Globus pallidus (tissue), 1 donor: ENCODE results near the gene PIK3C2A.

Experiments used
- DNase-seq: peaks from one replicate; pipeline ENCODE4 v3.0.0-alpha.2; 2015; ENCODE audit warnings: low spot score

PIK3C2A gene

DNA sequence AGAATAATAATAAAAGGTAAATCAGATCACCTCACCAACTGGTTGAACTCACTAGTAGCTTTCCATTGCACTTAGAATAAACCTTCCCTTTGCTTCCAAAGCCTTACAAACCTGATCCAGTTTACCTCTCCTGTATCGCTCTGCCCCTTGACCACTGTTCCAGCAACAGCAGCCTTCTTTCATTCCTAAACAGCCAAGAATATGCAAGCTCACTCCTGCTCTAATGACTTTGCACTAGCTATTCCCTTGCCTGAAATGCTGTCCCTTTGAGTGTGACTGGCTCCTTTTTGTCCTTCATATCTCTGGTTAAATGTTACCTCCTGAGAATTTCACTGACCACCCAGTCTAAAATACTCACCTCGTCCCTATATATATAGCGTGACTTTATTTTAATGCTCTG is 9.6 kb upstream of the PIK3C2A start:
- DNase-seq: no peak

- DNase-seq: no peak
Observed at GRCh38 chr11:17214338-17214737, 6.6 kb upstream of the PIK3C2A start.

GRCh38 chr11:17211286-17211685 is 3.5 kb upstream of the PIK3C2A start:
- no peak for DNase-seq

DNA sequence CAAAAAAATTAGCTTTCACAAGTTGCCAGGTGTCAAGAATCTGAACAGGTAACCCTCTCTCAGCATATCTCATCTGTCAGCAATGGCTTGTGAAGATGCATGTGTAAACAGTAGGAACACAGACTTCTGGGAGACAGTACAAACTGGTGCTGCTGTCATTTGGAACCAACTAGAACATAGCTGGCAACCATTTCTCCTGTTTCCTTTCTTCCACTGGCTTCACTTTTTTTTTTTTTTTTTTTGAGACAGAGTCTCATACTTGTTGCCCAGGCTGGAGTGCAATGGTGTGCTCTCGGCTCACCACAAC is 2.1 kb upstream of the PIK3C2A start:
- no peak for DNase-seq

DNA sequence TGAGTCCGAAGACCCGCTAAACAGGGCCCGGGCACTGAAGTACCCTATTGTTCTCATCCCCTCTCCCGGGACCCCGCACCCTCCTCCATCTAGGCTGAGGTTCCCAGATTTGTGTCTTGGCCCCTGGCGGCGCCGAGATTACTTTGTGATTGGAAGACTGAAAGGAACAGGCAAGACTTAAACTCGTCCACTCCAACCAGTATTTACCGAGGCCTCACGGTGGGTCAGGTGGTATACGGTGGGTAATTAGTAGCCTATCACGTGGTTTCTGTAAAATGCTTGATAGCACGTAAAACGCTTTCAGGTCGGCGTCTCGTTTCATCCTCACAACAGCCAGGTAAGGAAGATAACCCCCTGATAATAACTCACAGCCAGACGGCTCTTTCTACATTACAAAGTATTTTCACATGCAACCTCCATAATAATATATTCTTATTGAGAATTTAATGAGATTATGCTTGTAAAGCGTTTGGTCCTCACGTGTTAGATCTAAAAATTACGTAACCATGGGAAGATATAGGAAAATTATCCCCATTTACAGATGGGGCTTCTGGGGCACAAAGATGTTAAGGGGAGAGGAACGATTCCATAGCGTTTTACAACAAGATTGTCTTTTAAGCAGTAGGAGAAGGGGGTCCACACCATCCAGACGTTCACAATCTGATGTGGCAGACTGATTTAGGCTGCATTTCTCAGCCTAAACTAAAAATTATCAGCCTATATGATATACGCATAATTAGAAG is 642 bp upstream of the PIK3C2A start:
- no peak for DNase-seq

- no peak for DNase-seq
Observed at GRCh38 chr11:17206463-17206862, 1.3 kb downstream of the PIK3C2A start.

DNA sequence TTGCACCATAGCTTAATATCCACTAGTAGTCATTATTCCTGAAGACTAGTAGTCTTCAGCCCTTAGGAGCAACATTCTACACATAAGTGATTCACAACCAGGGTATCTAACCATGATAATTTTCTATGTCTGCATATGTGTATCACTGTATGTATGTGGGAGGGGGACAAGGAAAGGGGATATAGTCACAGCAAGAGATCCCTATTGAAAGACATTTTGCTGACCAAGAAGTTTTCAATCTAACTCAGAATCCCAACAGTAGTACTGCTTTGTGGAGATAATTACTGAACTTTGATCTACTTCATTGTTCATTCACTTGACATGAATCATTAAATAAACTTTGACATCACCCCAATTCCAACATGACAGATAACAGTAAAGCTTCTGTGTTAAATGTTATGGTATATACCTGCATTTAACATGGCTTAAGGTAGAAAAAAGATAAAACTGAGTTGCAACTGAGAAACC is 10.3 kb downstream of the PIK3C2A start:
- no peak for DNase-seq

- DNase-seq: no peak
Observed at GRCh38 chr11:17188675-17189074, 19.1 kb downstream of the PIK3C2A start.

DNA sequence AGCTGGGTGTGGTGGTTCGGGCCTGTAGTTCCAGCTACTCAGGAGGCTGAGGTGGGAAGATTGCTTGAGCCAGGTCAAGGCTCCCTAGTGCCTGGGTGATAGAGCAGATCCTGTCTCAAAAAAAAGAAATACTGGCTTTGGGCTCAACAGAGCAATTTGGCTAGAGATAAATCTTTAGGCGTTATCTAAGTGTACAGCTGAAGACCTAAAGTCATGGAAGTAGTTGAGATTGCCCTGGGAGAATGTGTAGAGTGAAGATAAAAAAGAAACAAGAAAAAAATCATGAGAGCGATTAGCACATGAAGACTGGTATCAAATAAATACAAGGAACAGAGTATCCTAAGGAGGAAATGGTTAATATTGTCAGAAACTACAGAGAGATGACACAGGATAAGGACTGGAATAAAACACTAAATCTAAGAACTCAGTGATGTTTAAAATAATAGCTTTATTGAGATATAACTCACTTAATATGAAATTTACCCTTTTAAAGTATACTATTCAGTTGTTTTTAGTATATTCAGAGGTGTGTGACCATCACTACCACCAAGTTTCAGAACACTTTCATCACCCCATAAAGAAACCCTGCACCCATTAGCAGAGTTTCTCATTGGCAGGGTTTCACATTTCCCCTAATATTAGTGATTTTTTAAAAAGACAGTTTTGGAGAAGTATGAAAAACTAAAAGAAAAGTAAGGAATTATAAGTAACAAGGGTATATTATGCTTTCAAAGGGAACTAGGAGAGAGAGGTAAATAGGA is 20.7 kb downstream of the PIK3C2A start:
- no peak for DNase-seq

DNA sequence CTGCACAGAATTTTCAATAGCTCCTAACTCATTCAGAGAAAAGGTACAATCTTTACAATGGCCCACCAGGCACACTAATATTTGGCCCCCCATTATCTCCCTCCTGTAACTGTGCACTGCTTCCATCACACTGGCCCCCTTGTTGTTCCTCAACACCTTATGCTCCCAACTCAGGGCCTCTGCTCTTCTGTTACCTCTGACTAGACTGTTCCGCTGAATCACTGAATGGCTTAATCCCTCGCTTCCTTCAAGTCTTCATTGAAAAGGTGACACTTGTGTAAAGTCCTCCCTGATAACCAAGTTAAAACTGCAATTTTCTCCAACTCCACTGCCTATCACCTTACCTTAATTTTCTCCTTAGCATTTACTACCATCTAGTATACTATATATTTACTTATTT is 21.8 kb downstream of the PIK3C2A start:
- no peak for DNase-seq

- DNase-seq: no peak
Observed at GRCh38 chr11:17184882-17185587, 22.8 kb downstream of the PIK3C2A start.

DNA sequence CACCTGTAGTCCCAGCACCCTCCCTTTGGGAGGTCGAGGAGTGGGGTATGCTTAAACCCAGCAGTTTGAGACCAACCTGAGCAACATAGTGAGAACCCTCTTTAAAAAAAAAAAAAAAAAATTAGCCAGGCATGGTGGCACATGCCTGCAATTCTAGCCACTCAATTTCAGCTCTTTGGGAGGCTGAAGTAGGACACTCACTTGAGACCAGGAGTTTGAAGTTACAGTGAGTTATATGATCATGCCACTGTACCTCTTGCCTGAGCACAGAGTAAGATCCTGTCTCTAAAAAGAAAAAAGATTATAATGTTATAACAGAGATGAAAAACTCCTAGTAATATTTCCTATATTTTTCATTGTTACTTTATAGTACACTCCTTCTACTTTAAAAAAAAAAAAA is 23.9 kb downstream of the PIK3C2A start:
- no peak for DNase-seq

GRCh38 chr11:17179970-17180369 is 27.8 kb downstream of the PIK3C2A start:
- DNase-seq: no peak

DNA sequence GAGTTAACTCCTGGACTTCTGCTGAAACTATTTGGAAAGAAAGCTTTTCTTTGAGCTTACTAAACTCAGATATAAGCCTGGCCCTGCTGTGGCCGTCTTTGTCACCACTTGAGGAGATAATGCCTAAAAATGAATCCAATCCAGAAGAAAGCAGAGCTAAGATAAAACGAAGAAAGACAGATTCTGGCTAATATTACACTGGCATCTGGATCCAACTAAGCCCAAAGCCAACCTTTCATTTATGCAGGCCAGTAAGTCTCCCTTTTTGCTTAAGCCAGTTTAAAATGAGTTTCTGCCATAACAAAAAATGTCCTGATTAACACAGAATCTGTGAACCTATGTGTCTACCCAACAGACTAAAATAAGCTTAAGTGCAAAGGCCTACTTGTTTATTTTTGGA is 34.5 kb downstream of the PIK3C2A start:
- no peak for DNase-seq

GRCh38 chr11:17171916-17172315 is 35.9 kb downstream of the PIK3C2A start:
- no peak for DNase-seq

GRCh38 chr11:17171343-17171742 is 36.4 kb downstream of the PIK3C2A start:
- DNase-seq: no peak

GRCh38 chr11:17169876-17170275 is 37.9 kb downstream of the PIK3C2A start:
- DNase-seq: no peak

- no peak for DNase-seq
Observed at GRCh38 chr11:17165247-17165890, 42.4 kb downstream of the PIK3C2A start.

DNA sequence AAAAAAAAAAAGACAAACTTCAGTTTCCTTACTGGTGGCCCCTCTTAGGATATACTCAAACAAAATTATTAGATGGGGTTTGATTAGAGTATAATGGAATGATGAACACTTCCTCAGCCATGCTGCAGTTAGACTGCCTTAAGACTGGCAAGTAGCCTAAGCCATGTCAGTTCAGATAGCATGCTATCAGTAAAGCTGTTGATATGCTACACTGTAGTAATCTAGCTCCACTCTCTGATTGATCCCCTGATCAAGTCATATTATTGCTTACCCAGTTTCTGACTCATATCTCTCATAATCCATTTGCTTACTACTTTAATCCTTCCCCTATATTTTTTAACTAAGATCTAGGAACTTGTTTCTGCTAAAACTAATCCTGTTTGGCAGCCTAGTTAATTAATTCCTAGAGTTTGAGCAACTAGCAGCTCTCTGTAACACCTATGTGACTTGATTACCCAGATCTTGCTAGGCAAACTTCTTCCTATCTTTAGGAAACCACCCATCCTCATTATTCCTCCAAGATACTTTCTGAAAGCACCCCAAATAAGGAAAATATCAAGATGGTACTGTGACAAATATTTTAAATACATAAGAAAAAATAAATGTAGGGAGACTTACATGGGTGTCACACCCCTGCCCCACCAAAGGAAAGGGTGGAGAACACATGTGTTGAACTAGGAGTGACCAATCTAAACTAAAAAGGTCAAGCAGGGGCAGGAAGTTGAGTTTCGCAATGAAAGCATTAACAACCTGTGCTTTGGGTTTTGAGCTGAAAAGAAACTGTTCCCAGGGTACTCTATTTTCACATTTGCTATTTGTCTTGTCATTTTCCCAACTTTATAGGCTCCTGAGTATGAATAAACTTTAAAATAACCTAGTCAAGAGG is 43.2 kb downstream of the PIK3C2A start:
- DNase-seq: no peak

DNA sequence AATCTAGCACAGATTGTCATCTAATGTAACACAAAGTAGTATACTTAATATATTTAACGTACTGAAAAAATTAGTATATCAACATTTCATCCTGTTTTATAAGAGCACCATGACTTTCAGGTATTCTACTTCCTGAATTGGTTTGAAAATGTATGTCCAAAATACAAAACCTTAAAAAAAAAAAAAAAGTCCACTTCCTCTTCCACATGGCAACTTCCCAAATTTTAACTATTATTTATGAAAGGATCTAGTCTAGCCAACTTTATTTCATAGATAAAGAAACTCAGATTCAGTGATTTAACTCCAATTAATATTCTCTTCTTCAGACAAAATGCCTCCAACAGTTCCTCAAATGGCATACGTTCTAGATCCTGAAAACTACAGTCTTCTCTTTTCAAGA is 44.0 kb downstream of the PIK3C2A start:
- DNase-seq: no peak

DNA sequence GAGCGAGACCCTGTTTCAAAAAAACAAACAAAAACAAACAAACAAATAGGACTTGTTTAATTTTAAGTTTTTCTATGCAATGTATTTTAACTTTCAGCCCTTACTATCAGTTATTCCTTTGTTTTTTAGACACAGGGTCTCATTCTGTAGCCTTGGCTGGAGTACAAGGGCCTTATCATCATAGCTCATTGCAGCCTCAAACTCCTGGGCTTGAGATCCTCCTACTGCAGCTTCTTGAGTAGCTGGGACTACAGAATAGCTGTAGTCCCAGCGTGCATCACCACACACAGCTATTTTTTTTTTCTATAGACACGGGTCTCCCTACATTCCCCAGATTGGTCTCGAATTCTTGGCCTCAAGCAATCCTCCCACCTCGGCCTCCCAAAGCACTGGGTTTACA is 44.5 kb downstream of the PIK3C2A start:
- DNase-seq: no peak

DNA sequence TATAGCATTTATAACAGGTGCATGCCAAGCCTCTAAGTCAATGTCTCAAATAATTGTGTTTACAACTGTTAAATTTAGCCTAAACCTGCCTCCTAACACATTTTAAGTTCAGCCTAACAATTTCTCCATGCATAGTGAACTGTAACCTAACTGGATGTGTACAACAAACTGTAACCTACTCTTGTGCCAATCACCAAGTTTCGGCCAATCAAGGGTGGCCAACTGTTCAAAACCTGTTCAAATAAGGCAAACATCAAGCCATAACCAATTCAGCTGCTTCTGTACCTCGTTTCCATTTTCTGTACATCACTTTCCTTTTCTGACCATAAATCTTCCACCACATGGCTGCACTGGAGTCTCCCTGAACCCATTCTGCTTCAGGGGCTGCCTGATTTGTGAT is 45.4 kb downstream of the PIK3C2A start:
- DNase-seq: no peak
